SH-SY5Y (cell line): Measurements from ENCODE around the gene UBQLNL.

ENCODE experiments used
- GATA2 ChIP-seq: IDR thresholded peaks from 2 replicates; pipeline ENCODE4 v1.6.1; 2011; ENCODE audit warnings: mild to moderate bottlenecking, low read depth, low read length
- GATA3 ChIP-seq: IDR thresholded peaks from 2 replicates; pipeline ENCODE4 v1.6.1; 2011; ENCODE audit warnings: low read depth, mild to moderate bottlenecking, low read length, moderate library complexity

DNA sequence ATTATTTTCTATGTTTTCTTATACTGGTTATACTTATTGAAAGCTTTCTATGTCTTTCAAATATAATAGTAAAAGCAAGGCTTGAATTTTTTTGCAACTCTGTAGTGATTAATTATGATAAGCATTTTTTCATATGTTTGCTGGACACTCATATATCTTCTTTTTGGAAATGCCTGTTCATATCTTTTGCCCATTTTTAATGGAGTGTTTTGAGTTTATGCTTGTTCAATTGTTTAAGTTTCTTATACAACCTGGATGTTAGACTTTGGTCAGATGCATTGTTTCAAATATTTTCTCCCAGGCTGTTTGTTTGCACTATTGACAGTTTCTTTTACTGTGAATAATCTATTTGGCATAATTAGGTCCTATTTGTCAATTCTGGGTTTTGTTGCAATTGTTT is 20.0 kb upstream of the UBQLNL start:
- no peak for TF ChIP-seq GATA2
- no peak for TF ChIP-seq GATA3
